K562 (cell line): ENCODE measurements around the gene GGPS1. TPM values are rescaled to one million over a fixed set of nuclear protein-coding genes. Genes with fewer than 3 reads are reported as not detected.

Experiments used
- ARID3B ChIP-seq: fragments of 250-450 bp; sonication (Bioruptor Pico); IDR thresholded peaks from 2 replicates; pipeline ENCODE4 v1.4.0; 2020; ENCODE audit warnings: borderline replicate concordance
- CBFB ChIP-seq: sonication (generic); formaldehyde crosslinking; IDR thresholded peaks from 2 replicates; pipeline ENCODE4 v1.4.0; 2020; ENCODE audit warnings: mild to moderate bottlenecking, missing genetic modification reagents
- CBX8 ChIP-seq: fragments of 200-600 bp; sonication (generic); IDR thresholded peaks from 2 replicates; pipeline ENCODE4 v1.6.1; 2012; ENCODE audit warnings: borderline replicate concordance, mixed run types, low read depth, mild to moderate bottlenecking, moderate library complexity, mixed read lengths, low read length, control low read depth, inconsistent platforms; ENCODE audit not compliant: poor library complexity, severe bottlenecking; ENCODE audit errors: extremely low read depth
- MITF ChIP-seq: IDR thresholded peaks from 2 replicates; pipeline ENCODE4 v1.6.1; 2014; ENCODE audit warnings: antibody characterized with exemption
- PHF20 ChIP-seq: fragments of 450-650 bp; IDR thresholded peaks from 2 replicates; pipeline ENCODE4 v1.6.1; 2018; ENCODE audit not compliant: partially characterized antibody
- PRDM10 ChIP-seq: fragments of 450-650 bp; IDR thresholded peaks from 2 replicates; pipeline ENCODE4 v1.6.1; 2018; ENCODE audit not compliant: partially characterized antibody
- TFAM ChIP-seq: fragments of 250-450 bp; sonication (Bioruptor Pico); conservative IDR thresholded peaks from 2 replicates; pipeline ENCODE4 v1.5.0; 2021; ENCODE audit warnings: mild to moderate bottlenecking, moderate library complexity
- THAP7 ChIP-seq: fragments of 250-450 bp; sonication (Bioruptor Pico); IDR thresholded peaks from 2 replicates; pipeline ENCODE4 v1.5.0; 2021
- ZNF407 ChIP-seq: fragments of 450-650 bp; IDR thresholded peaks from 2 replicates; pipeline ENCODE4 v1.6.1; 2016; ENCODE audit warnings: low read depth
- polyA plus RNA-seq, 8 experiments: library from polyadenylated mRNA; depleted of rRNA in 4 of 8; stranded (reverse) in 5 of 8; unstranded in 3 of 8; fragments of >200 nt; fragmentation: Nextera tagmentation in 2 of 8; fragmentation: Illumina TruSeq in 1 of 8; extraction: Ambion mirVana in 2 of 8; extraction: Trizol in 1 of 8; gene quantifications; 2 replicates each; pipeline versions ENCODE4 v1.2.1 to v1.2.3, GENCODE V29; 2011 to 2014; ENCODE audit warnings: inconsistent platforms in 1 of 8, missing spikeins in 1 of 8
- total RNA-seq, 7 experiments: library from RNA; depleted of rRNA in 6 of 7; stranded (reverse); fragments of >200 nt in 6 of 7; fragmentation: Illumina TruSeq in 2 of 7; extraction: Trizol in 2 of 7; gene quantifications; 2 replicates each; pipeline versions ENCODE4 v1.2.1 to v1.2.3, GENCODE V29; 2011 to 2021; ENCODE audit warnings: low replicate concordance in 1 of 7

The GGPS1 gene
- total and polyA plus RNA-seq, 9 of the 15 experiments (the other 6 are each of a cell fraction or from before 2014, with no cell fraction given): 18.8 to 104 (median 56.3) TPM

GRCh38 chr1:235367000-235367908 is 38.9 kb downstream of the GGPS1 start, which contains the start of gene TBCE (continued):
- TF ChIP-seq MITF: peak; percentile 37; the same call in 1 of the 2 replicates
- TF ChIP-seq TFAM: no peak
- no peak for TF ChIP-seq CBFB (CRISPR knock-in tag)
- peak; percentile 70 for TF ChIP-seq PRDM10
- TF ChIP-seq THAP7 (CRISPR knock-in tag): peak; percentile 43; the same call in 1 of the 2 replicates
- TF ChIP-seq PHF20: peak; percentile 71
- no peak for TF ChIP-seq ARID3B (CRISPR knock-in tag)
- TF ChIP-seq ZNF407: no peak
- no peak for TF ChIP-seq CBX8
